Measurements from ENCODE around the gene PRSS27. TPM values are rescaled to one million over a fixed set of nuclear protein-coding genes. Genes with fewer than 3 reads are reported as not detected.

PRSS27 gene
- total RNA-seq, 1 donor from 2014 or later = 3.1 TPM

GRCh38 chr16:2720719-2721633, 952 bp upstream of the PRSS27 start:
- peaks cover 3% of the 10 kb centered on the region for H3K27me3 Mint-ChIP-seq (ENCODE audit: low read depth)
- peaks cover 4% of the 10 kb centered on the region for H3K4me1 Mint-ChIP-seq (ENCODE audit: low read depth)
- H3K9me3 Mint-ChIP-seq (ENCODE audit: low read depth) = no peaks in the 10 kb centered on the region
- DNase-seq (ENCODE audit: low spot score) = peak; percentile 95
- peak overlapping the region; percentile 49 for H3K27ac Mint-ChIP-seq (ENCODE audit: unreplicated experiment)
- H3K36me3 Mint-ChIP-seq (ENCODE audit: low read depth) = no peaks in the 10 kb centered on the region
- peak; percentile 85 for TF ChIP-seq CTCF (IDR thresholded peaks at IDR 0.05)
- peak overlapping the region; percentile 76 for H3K4me3 Mint-ChIP-seq (ENCODE audit: unreplicated experiment)

- H3K27ac Mint-ChIP-seq (ENCODE audit: unreplicated experiment) = no peak overlapping the region
- no peaks in the 10 kb centered on the region for H3K36me3 Mint-ChIP-seq (ENCODE audit: low read depth)
- no peak for TF ChIP-seq CTCF (IDR thresholded peaks at IDR 0.05)
- H3K4me3 Mint-ChIP-seq (ENCODE audit: unreplicated experiment) = no peak overlapping the region
- H3K9me3 Mint-ChIP-seq (ENCODE audit: low read depth) = no peaks in the 10 kb centered on the region
- peaks cover 2% of the 10 kb centered on the region for H3K27me3 Mint-ChIP-seq (ENCODE audit: low read depth)
- peak; percentile 92 for DNase-seq (ENCODE audit: low spot score)
- peaks cover 10% of the 10 kb centered on the region for H3K4me1 Mint-ChIP-seq (ENCODE audit: low read depth)
These were observed 528 bp downstream of the PRSS27 start for GRCh38 chr16:2719328-2720063.

GRCh38 chr16:2717383-2718263, 2.4 kb downstream of the PRSS27 start:
- H3K9me3 Mint-ChIP-seq (ENCODE audit: low read depth) = no peaks in the 10 kb centered on the region
- H3K36me3 Mint-ChIP-seq (ENCODE audit: low read depth) = no peaks in the 10 kb centered on the region
- H3K4me3 Mint-ChIP-seq (ENCODE audit: unreplicated experiment) = no peak overlapping the region
- DNase-seq (ENCODE audit: low spot score) = no peak
- no peaks in the 10 kb centered on the region for H3K27me3 Mint-ChIP-seq (ENCODE audit: low read depth)
- no peak for TF ChIP-seq CTCF (IDR thresholded peaks at IDR 0.05)
- H3K4me1 Mint-ChIP-seq (ENCODE audit: low read depth) = peaks cover 7% of the 10 kb centered on the region
- H3K27ac Mint-ChIP-seq (ENCODE audit: unreplicated experiment) = no peak overlapping the region

GRCh38 chr16:2716948-2717347, 3.1 kb downstream of the PRSS27 start:
- H3K27ac Mint-ChIP-seq (ENCODE audit: unreplicated experiment) = no peak overlapping the region
- no peaks in the 10 kb centered on the region for H3K27me3 Mint-ChIP-seq (ENCODE audit: low read depth)
- H3K36me3 Mint-ChIP-seq (ENCODE audit: low read depth) = no peaks in the 10 kb centered on the region

More at GRCh38 chr16:2716948-2717347, 3.1 kb downstream of the PRSS27 start:
- Mint-ChIP-seq H3K9me3 (ENCODE audit: low read depth) (no peaks in the 10 kb centered on the region), H3K4me1 (ENCODE audit: low read depth) (peaks cover 7% of the 10 kb centered on the region), H3K4me3 (ENCODE audit: unreplicated experiment) (no peak overlapping the region)
- TF ChIP-seq CTCF (IDR thresholded peaks at IDR 0.05) = no peak
- no peak for DNase-seq (ENCODE audit: low spot score)
